Liver (tissue), 3 donors: ENCODE results near the gene VWA5B1.

Source experiments
- CTCF ChIP-seq: fragments of 150-350 bp; IDR thresholded peaks from 2 replicates; pipeline ENCODE4 v1.5.1; 2017; ENCODE audit warnings: improper control_type of control experiment, low read depth, low read length; ENCODE audit not compliant: missing input control
- GABPA ChIP-seq, 2 donors: IDR thresholded peaks in 1 of 2; conservative IDR thresholded peaks in 1 of 2; 2 replicates each; pipeline ENCODE4 v1.6.1; 2016; ENCODE audit warnings: antibody characterized with exemption in 2 of 2, mild to moderate bottlenecking in 1 of 2, moderate library complexity in 1 of 2
- JUND ChIP-seq, 2 donors: IDR thresholded peaks; 2 replicates each; pipeline ENCODE4 v1.6.1; 2016; ENCODE audit warnings: antibody characterized with exemption in 2 of 2
- RAD21 ChIP-seq, 2 donors: IDR thresholded peaks; 2 replicates each; pipeline ENCODE4 v1.6.1; 2016; ENCODE audit warnings: antibody characterized with exemption in 2 of 2, mild to moderate bottlenecking in 2 of 2
- SP1 ChIP-seq: IDR thresholded peaks from 2 replicates; pipeline ENCODE4 v1.6.1; 2018; ENCODE audit warnings: antibody characterized with exemption, mild to moderate bottlenecking
- TAF1 ChIP-seq: conservative IDR thresholded peaks from 2 replicates; pipeline ENCODE4 v1.6.1; 2016; ENCODE audit warnings: antibody characterized with exemption, mild to moderate bottlenecking
- YY1 ChIP-seq: IDR thresholded peaks from 2 replicates; pipeline ENCODE4 v1.6.1; 2016; ENCODE audit warnings: antibody characterized with exemption, mild to moderate bottlenecking
- TF ChIP-seq, protein P1 (sequence below): IDR thresholded peaks from 2 replicates; pipeline ENCODE4 v1.6.1; 2016; ENCODE audit warnings: antibody characterized with exemption
- TF ChIP-seq, protein P2 (sequence below): IDR thresholded peaks from 2 replicates; pipeline ENCODE4 v1.6.1; 2016; ENCODE audit warnings: antibody characterized with exemption, mild to moderate bottlenecking
- donor health status: healthy.
- donor health status: healthy.

GRCh38 chr1:20403423-20404145 lies 112.9 kb downstream of the VWA5B1 start:
- TF ChIP-seq RAD21 (IDR thresholded peaks at IDR 0.05): no peak
- no peak for TF ChIP-seq CTCF
- TF ChIP-seq, protein P1, sequence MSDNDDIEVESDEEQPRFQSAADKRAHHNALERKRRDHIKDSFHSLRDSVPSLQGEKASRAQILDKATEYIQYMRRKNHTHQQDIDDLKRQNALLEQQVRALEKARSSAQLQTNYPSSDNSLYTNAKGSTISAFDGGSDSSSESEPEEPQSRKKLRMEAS: no peak
- TF ChIP-seq JUND (IDR thresholded peaks at IDR 0.05): no peak
- TF ChIP-seq YY1: no peak
- TF ChIP-seq, protein P2, sequence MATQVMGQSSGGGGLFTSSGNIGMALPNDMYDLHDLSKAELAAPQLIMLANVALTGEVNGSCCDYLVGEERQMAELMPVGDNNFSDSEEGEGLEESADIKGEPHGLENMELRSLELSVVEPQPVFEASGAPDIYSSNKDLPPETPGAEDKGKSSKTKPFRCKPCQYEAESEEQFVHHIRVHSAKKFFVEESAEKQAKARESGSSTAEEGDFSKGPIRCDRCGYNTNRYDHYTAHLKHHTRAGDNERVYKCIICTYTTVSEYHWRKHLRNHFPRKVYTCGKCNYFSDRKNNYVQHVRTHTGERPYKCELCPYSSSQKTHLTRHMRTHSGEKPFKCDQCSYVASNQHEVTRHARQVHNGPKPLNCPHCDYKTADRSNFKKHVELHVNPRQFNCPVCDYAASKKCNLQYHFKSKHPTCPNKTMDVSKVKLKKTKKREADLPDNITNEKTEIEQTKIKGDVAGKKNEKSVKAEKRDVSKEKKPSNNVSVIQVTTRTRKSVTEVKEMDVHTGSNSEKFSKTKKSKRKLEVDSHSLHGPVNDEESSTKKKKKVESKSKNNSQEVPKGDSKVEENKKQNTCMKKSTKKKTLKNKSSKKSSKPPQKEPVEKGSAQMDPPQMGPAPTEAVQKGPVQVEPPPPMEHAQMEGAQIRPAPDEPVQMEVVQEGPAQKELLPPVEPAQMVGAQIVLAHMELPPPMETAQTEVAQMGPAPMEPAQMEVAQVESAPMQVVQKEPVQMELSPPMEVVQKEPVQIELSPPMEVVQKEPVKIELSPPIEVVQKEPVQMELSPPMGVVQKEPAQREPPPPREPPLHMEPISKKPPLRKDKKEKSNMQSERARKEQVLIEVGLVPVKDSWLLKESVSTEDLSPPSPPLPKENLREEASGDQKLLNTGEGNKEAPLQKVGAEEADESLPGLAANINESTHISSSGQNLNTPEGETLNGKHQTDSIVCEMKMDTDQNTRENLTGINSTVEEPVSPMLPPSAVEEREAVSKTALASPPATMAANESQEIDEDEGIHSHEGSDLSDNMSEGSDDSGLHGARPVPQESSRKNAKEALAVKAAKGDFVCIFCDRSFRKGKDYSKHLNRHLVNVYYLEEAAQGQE: no peak
- no peak for TF ChIP-seq TAF1
- TF ChIP-seq GABPA (IDR thresholded peaks at IDR 0.05 in 1 of 2, conservative IDR thresholded peaks at IDR 0.05 in 1 of 2): no peak
- no peak for TF ChIP-seq SP1
